Liver (tissue), 3 donors: ENCODE data around the gene KAT14.

Source experiments
- EGR1 ChIP-seq, 2 donors: IDR thresholded peaks; 2 replicates each; pipeline ENCODE4 v1.6.1; 2016 to 2018; ENCODE audit warnings: antibody characterized with exemption in 2 of 2, low read depth in 2 of 2
- TF ChIP-seq, protein P1 (sequence below): fragments of 150-350 bp; IDR thresholded peaks from 2 replicates; pipeline ENCODE4 v1.5.1; 2017; ENCODE audit warnings: improper control_type of control experiment, low read depth, low read length; ENCODE audit not compliant: missing input control
- donor health status: healthy.
- donor health status: healthy.

DNA sequence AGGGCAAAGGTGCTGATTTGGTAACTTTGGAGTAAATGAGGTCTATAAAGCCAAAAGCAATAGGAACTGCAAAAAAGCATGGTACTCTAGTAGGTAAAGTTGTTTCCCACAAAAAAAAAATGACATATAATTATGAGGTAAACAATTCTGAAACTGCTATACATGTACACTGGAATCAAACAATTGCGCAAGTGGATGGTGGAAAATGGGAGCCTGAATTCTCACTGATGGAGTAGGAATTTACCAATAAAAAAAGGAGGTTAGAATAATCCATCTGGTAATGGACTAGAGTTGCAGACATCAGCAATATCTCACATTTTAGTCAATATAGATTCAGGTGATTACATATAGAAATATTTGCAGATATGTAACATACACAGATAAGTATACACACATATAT lies 5.0 kb upstream of the KAT14 start:
- TF ChIP-seq, protein P1, sequence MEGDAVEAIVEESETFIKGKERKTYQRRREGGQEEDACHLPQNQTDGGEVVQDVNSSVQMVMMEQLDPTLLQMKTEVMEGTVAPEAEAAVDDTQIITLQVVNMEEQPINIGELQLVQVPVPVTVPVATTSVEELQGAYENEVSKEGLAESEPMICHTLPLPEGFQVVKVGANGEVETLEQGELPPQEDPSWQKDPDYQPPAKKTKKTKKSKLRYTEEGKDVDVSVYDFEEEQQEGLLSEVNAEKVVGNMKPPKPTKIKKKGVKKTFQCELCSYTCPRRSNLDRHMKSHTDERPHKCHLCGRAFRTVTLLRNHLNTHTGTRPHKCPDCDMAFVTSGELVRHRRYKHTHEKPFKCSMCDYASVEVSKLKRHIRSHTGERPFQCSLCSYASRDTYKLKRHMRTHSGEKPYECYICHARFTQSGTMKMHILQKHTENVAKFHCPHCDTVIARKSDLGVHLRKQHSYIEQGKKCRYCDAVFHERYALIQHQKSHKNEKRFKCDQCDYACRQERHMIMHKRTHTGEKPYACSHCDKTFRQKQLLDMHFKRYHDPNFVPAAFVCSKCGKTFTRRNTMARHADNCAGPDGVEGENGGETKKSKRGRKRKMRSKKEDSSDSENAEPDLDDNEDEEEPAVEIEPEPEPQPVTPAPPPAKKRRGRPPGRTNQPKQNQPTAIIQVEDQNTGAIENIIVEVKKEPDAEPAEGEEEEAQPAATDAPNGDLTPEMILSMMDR, result no peak
- no peak for TF ChIP-seq EGR1 (IDR thresholded peaks at IDR 0.05; ENCODE audit: low read depth in 2 of 2)
